Pancreas (tissue), 10 donors: Measurements from ENCODE around the gene NRDC. TPM values are rescaled to one million over a fixed set of nuclear protein-coding genes. Genes with fewer than 3 reads are reported as not detected.
"Not testable (repeated sequence)": the region's sequence is repeated elsewhere in the genome, so short reads cannot be mapped to it uniquely, and the experiment has no call there.

Source experiments
- ATAC-seq, 4 donors: fragments of 200-7000 bp; cut with Tn5 transposase; one replicate each; pipeline versions ENCODE4 v1.8.0 to v1.9.1; 2020; ENCODE audit warnings: mild to moderate bottlenecking in 4 of 4, moderate library complexity in 4 of 4
- DNase-seq, 6 donors: peaks; one replicate each; pipeline ENCODE4 v3.0.0-alpha.2; 2020
- FAIRE-seq: peaks from 2 replicates; lab custom pipeline; 2012; peaks lifted over from hg19 to GRCh38; lab: Jason Lieb, UNC
- H3K27ac ChIP-seq, 4 donors: fragments of 200-600 bp; sonication (generic); 1 replicate in 3 of 4; 2 replicates in 1 of 4; pipeline versions ENCODE4 v1.5.0 to v1.8.0; 2020
- H3K27me3 ChIP-seq, 4 donors: fragments of 200-600 bp; one replicate each; pipeline ENCODE4 v1.8.0; 2021
- H3K36me3 ChIP-seq, 3 donors: fragments of 200-600 bp; sonication (generic) in 1 of 3; one replicate each; pipeline versions ENCODE4 v1.5.0 to v1.8.0; 2020 to 2021
- H3K4me1 ChIP-seq, 3 donors: fragments of 200-600 bp; one replicate each; pipeline ENCODE4 v1.8.0; 2021
- H3K4me3 ChIP-seq, 4 donors: fragments of 200-600 bp; sonication (generic) in 2 of 4; one replicate each; pipeline versions ENCODE4 v1.5.0 to v1.8.0; 2020 to 2021
- H3K9me3 ChIP-seq, 4 donors: fragments of 200-600 bp; one replicate each; pipeline ENCODE4 v1.8.0; 2021
- WGBS, 2 donors: extraction: QIAGEN DNeasy Blood & Tissue Kit; methylation state at CpG; one replicate each; pipeline ENCODE4 v1.1.7; 2013; 5-methylcytosine and 5-hydroxymethylcytosine counted together
- intact Hi-C, 3 donors: fragments of 100-400 bp; cut with DNase I; formaldehyde crosslinking; loops; one replicate each; pipeline versions ENCODE4 v1.11.1 to v1.14.2; 2022
- polyA plus RNA-seq, 2 donors: library from polyadenylated mRNA; stranded (reverse); fragments of 200-250 nt; gene quantifications; one replicate each; pipeline ENCODE4 v1.2.3, GENCODE V29; 2013
- total RNA-seq, 6 donors: library from RNA; stranded (reverse); fragmentation: NEBNext Ultra II Directional in 4 of 6; extraction: Animal tissue kit (Norgen Biotek cat#: 25700) in 4 of 6; gene quantifications; one replicate each; pipeline versions ENCODE4 v1.2.1 to v1.2.4, GENCODE V29; 2021 to 2023
- TF ChIP-seq, protein P1 (sequence below), 4 donors: fragments of 200-600 bp; sonication (generic) in 3 of 4; IDR thresholded peaks; one replicate each; pipeline versions ENCODE4 v1.5.0 to v1.8.0; 2021; ENCODE audit warnings: antibody characterized with exemption in 4 of 4
- donor health status: healthy with polysubstance abuse.
- donor health status: DM: no; HTN: no; CAD: no; lungs with moderate emphysema.
- donor health status: DM: no; HTN: no; CAD: no.
- donor health status: control.
- donor health status: control.
- donor health status: Bipolar disorder and iron deficiency.
- donor health status: DM: yes; HTN: yes; CAD: no.
- donor health status: DM: no; HTN: no; CAD: no.
- donor health status: DM: no; HTN: no; CAD: no.
- donor health status: DM: yes; HTN: yes; CAD: no.

Gene NRDC
- total and polyA plus RNA-seq, 8 donors: 56.1 to 85.6 (median 67.5) TPM

DNA sequence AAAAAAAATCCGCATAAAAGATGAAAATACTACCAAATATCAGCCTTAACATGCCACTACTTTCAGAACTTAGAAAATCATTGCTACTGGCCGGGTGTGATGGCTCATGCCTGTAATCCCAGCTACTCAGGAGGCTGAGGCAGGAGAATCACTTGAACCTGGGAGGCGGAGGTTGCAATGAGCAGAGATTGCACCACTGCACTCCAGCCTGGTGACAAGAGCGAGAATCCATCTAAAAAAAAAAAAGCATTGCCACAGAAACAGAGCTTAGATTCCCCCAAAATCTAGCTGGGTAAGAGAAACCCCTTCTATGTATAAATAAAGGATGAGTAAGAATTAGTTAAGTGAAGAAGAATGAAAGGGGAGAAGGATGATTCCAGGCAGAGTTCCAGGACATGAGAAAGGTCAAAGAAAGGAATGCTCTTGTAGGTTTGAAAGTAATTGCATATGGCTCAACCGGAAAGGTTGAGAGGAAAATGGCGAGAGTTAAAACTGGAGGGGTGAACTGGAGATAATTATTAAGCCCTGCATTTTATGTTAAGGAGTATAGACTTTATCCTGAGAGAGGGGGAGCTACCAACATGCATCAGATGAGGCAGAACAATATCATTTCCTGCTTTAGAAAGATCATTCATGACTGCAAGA is 19.7 kb upstream of the NRDC start:
- no peaks in the 10 kb centered on the region for H3K4me1 ChIP-seq
- WGBS, 2 donors: 45 to 52% methylated on average over 6 of the region's 6 CpGs
- FAIRE-seq: no peak
- ATAC-seq: no peak
- intact Hi-C loops: no loop called here
- no peaks in the 10 kb centered on the region for H3K36me3 ChIP-seq
- DNase-seq: no peak
- no peak overlapping the region for H3K4me3 ChIP-seq
- no peaks in the 10 kb centered on the region for H3K9me3 ChIP-seq
- no peaks in the 10 kb centered on the region for H3K27me3 ChIP-seq
- TF ChIP-seq, protein P1, sequence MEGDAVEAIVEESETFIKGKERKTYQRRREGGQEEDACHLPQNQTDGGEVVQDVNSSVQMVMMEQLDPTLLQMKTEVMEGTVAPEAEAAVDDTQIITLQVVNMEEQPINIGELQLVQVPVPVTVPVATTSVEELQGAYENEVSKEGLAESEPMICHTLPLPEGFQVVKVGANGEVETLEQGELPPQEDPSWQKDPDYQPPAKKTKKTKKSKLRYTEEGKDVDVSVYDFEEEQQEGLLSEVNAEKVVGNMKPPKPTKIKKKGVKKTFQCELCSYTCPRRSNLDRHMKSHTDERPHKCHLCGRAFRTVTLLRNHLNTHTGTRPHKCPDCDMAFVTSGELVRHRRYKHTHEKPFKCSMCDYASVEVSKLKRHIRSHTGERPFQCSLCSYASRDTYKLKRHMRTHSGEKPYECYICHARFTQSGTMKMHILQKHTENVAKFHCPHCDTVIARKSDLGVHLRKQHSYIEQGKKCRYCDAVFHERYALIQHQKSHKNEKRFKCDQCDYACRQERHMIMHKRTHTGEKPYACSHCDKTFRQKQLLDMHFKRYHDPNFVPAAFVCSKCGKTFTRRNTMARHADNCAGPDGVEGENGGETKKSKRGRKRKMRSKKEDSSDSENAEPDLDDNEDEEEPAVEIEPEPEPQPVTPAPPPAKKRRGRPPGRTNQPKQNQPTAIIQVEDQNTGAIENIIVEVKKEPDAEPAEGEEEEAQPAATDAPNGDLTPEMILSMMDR (IDR thresholded peaks at IDR 0.05): no peak
- H3K27ac ChIP-seq: no peak overlapping the region

DNA sequence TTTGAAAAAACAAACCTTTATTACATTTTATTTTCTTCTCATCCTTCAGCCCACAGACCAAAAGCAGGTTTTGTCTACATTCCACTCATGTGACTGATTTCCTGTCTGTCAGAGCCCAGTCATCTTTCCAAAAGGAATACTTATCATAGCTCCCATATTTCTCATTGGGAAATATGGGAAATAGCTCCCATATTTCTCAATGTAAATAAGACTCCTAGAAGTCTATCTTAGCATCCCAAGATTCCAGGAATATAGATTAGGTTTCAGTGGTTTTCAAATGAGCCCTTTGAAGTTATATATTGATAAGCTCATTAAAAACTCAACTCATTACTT is 19.1 kb upstream of the NRDC start:
- DNase-seq: no peak
- no peak overlapping the region for H3K27ac ChIP-seq
- H3K9me3 ChIP-seq: no peaks in the 10 kb centered on the region
- H3K4me1 ChIP-seq: no peaks in the 10 kb centered on the region
- FAIRE-seq: no peak
- TF ChIP-seq, protein P1 (IDR thresholded peaks at IDR 0.05): no peak
- no peak for ATAC-seq
- no peaks in the 10 kb centered on the region for H3K36me3 ChIP-seq
- H3K27me3 ChIP-seq: no peaks in the 10 kb centered on the region
- intact Hi-C loops: no loop called here
- no peak overlapping the region for H3K4me3 ChIP-seq

DNA sequence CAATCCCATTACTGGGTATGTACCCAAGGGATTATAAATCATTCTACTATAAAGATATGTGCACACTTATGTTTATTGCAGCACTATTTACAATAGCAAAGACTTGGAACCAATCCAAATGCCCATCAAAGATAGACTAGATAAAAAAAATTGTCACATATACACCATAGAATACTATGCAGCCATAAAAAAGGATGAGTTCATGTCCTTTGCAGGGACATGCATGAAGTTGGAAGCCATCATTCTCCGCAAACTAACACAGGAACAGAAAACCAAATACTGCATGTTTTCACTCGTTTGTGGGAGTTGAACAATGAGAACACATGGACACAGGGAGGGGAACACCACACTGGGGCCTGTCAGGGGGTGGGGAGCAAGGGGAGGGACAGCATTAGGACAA is 16.2 kb upstream of the NRDC start:
- 49 to 77% methylated on average over 2 of the region's 2 CpGs for WGBS, 2 donors
- DNase-seq, H3K4me1 ChIP-seq, H3K9me3 ChIP-seq, H3K4me3 ChIP-seq, H3K27me3 ChIP-seq, H3K27ac ChIP-seq, ATAC-seq, intact Hi-C loops, FAIRE-seq, H3K36me3 ChIP-seq: not testable (repeated sequence)

DNA sequence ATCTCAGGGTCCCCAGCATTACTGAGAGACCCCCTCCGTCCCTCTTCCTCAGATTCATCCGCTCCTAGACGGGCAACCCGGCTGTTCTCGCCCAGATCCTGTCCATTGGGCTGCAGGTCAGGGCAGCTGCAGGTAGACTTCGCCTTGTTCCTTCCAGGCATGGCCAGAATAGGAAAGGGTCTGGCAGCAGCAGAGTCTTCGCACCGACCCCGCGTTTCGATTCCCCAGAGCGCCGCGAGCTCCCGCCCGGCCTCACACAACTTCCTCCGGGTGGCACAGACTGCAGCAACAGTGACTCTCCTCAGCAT is 265 bp downstream of the NRDC start:
- no peaks in the 10 kb centered on the region for H3K36me3 ChIP-seq
- H3K4me3 ChIP-seq: peak overlapping the region; percentile 79 to 93 (median 87)
- FAIRE-seq (no peak), DNase-seq (no peak), ATAC-seq (peak in 3 of 4 donors; percentile 14 to 21 (median 19))
- H3K27ac ChIP-seq: peak overlapping the region; percentile 96 to 98 (median 97)
- intact Hi-C loops: no loop called here
- no peaks in the 10 kb centered on the region for H3K27me3 ChIP-seq
- TF ChIP-seq, protein P1 (IDR thresholded peaks at IDR 0.05): no peak
- WGBS, 2 donors: 0 to 1% methylated on average over 17 of the region's 17 CpGs
- peaks cover 14 to 27% (median 26%) of the 10 kb centered on the region in 3 donors for H3K4me1 ChIP-seq
- no peaks in the 10 kb centered on the region for H3K9me3 ChIP-seq

DNA sequence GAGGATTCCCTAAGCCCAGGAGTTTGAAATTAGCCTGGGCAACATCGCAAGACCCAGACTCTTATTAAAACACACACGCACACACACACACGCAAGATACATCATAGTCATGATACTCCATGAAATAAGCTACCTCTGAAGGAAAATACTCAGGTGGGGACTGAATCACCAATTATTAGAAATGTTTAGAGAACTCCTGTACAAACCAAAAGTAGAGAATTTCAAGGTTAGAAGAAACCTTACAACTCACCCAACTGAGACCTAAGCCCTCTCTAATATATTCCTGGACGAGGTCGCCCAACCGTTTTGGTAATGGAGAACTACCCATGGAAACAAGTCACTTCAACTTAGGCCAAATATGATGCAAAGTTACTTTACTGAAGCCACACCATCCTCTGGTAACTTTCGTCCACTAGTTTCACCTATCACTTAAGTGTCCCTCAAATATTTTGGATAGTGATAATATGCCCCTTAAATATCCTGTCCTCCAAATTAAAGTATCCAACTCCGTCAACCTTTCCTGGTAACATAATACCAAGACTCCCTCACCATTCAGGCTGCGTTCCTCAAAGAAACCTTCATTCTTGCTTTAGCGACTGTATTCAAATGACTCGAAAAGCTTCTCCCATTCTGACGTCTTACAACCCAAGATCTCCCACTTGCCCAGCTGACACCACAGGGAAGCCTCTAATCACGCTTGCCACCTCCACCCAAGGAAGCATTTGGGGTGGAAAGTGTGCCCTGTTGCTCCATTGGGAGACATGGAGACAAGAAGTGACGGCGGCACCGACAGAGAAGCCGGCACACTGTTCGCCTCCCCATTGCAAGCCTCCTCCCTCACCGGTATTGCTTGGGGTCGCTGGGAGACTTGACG is 856 bp downstream of the NRDC start:
- intact Hi-C loops: no loop called here

More for the DNA sequence above, 856 bp downstream of the NRDC start:
- Histone ChIP-seq H3K27ac (peak overlapping the region; percentile 96 to 98 (median 97)), H3K27me3 (no peaks in the 10 kb centered on the region), H3K4me3 (peak overlapping the region; percentile 79 to 93 (median 87)), H3K4me1 (peaks cover 14 to 27% (median 26%) of the 10 kb centered on the region in 3 donors), H3K9me3 (no peaks in the 10 kb centered on the region), H3K36me3 (no peaks in the 10 kb centered on the region)
- ATAC-seq (peak; percentile 4 to 26 (median 12)), DNase-seq (peak in 2 of 6 donors; percentile 35 to 36), FAIRE-seq (no peak)
- TF ChIP-seq, protein P1 (IDR thresholded peaks at IDR 0.05): no peak
- WGBS, 2 donors: 7 to 8% methylated on average over 21 of the region's 21 CpGs
